Neural progenitor cell (in vitro differentiated cells): Measurements from ENCODE around the gene HOOK2. TPM values are rescaled to one million over a fixed set of nuclear protein-coding genes. Genes with fewer than 3 reads are reported as not detected.

Source experiments
- DNase-seq: peaks from one replicate; pipeline ENCODE4 v3.0.0-alpha.2; 2016; ENCODE audit warnings: low spot score
- H2AFZ ChIP-seq: fragments of 200-600 bp; sonication (generic); replicated peaks from 2 replicates; pipeline ENCODE4 v1.6.1; 2016; ENCODE audit warnings: antibody characterized with exemption
- H3F3A ChIP-seq: fragments of 200-600 bp; sonication (generic); 2 replicates; pipeline ENCODE4 v1.6.1; 2016; ENCODE audit warnings: antibody characterized with exemption, low read depth
- H3K27ac ChIP-seq: fragments of 200-600 bp; sonication (generic); 2 replicates; pipeline ENCODE4 v1.5.1; 2016; ENCODE audit warnings: mild to moderate bottlenecking
- H3K27me3 ChIP-seq: fragments of 200-600 bp; sonication (generic); 2 replicates; pipeline ENCODE4 v1.6.1; 2016; ENCODE audit warnings: mild to moderate bottlenecking, moderate library complexity
- H3K36me3 ChIP-seq: fragments of 200-600 bp; sonication (generic); 2 replicates; pipeline ENCODE4 v1.5.1; 2016
- H3K4me1 ChIP-seq: fragments of 200-600 bp; sonication (generic); 2 replicates; pipeline ENCODE4 v1.6.1; 2016; ENCODE audit warnings: mixed run types
- H3K4me2 ChIP-seq: fragments of 200-600 bp; sonication (generic); 2 replicates; pipeline ENCODE4 v1.6.1; 2016
- H3K4me3 ChIP-seq: fragments of 200-600 bp; sonication (generic); 2 replicates; pipeline ENCODE4 v1.5.1; 2016
- H3K79me2 ChIP-seq: fragments of 200-600 bp; sonication (generic); 2 replicates; pipeline ENCODE4 v1.6.1; 2016; ENCODE audit warnings: low read depth
- H3K9ac ChIP-seq: fragments of 200-600 bp; sonication (generic); 2 replicates; pipeline ENCODE4 v1.6.1; 2016
- H3K9me3 ChIP-seq: fragments of 200-600 bp; sonication (generic); 2 replicates; pipeline ENCODE4 v1.5.1; 2016; ENCODE audit warnings: low read depth
- H4K20me1 ChIP-seq: fragments of 200-600 bp; sonication (generic); 2 replicates; pipeline ENCODE4 v1.6.1; 2016; ENCODE audit warnings: low read depth
- H3K27ac Mint-ChIP-seq: 3 replicates; pipeline ENCODE4 v1.8.0; 2021; ENCODE audit warnings: mixed read lengths
- H3K27me3 Mint-ChIP-seq: 2 replicates; pipeline ENCODE4 v1.8.0; 2022; ENCODE audit warnings: low read depth, mild to moderate bottlenecking, inconsistent platforms, moderate library complexity, mixed read lengths; ENCODE audit not compliant: insufficient read depth
- H3K36me3 Mint-ChIP-seq: 3 replicates; pipeline ENCODE4 v1.8.0; 2021; ENCODE audit warnings: mixed read lengths
- H3K4me1 Mint-ChIP-seq: 3 replicates; pipeline ENCODE4 v1.8.0; 2021; ENCODE audit warnings: mixed read lengths
- H3K4me3 Mint-ChIP-seq: 3 replicates; pipeline ENCODE4 v1.8.0; 2021; ENCODE audit warnings: mild to moderate bottlenecking, moderate library complexity, mixed read lengths
- H3K9me3 Mint-ChIP-seq: 3 replicates; pipeline ENCODE4 v1.8.0; 2020; ENCODE audit warnings: mixed read lengths
- EZH2 ChIP-seq: fragments of 200-600 bp; sonication (generic); IDR thresholded peaks from 2 replicates; pipeline ENCODE4 v1.6.1; 2017; ENCODE audit warnings: antibody characterized with exemption, mild to moderate bottlenecking, moderate library complexity
- EZH2phosphoT487 ChIP-seq: fragments of 200-600 bp; sonication (generic); IDR thresholded peaks from 2 replicates; pipeline ENCODE4 v1.6.1; 2017; ENCODE audit warnings: antibody characterized with exemption
- total RNA-seq: library from RNA; depleted of rRNA; stranded (reverse); fragments of >200 nt; gene quantifications from 2 replicates; pipeline ENCODE4 v1.2.3, GENCODE V29; 2015; ENCODE audit warnings: low replicate concordance
- TF ChIP-seq, protein P1 (sequence below): fragments of 200-600 bp; sonication (generic); IDR thresholded peaks from 2 replicates; pipeline ENCODE4 v1.5.1; 2017; ENCODE audit warnings: antibody characterized with exemption, mild to moderate bottlenecking

The HOOK2 gene
- total RNA-seq, 1 donor from 2014 or later: 14.3 TPM

DNA sequence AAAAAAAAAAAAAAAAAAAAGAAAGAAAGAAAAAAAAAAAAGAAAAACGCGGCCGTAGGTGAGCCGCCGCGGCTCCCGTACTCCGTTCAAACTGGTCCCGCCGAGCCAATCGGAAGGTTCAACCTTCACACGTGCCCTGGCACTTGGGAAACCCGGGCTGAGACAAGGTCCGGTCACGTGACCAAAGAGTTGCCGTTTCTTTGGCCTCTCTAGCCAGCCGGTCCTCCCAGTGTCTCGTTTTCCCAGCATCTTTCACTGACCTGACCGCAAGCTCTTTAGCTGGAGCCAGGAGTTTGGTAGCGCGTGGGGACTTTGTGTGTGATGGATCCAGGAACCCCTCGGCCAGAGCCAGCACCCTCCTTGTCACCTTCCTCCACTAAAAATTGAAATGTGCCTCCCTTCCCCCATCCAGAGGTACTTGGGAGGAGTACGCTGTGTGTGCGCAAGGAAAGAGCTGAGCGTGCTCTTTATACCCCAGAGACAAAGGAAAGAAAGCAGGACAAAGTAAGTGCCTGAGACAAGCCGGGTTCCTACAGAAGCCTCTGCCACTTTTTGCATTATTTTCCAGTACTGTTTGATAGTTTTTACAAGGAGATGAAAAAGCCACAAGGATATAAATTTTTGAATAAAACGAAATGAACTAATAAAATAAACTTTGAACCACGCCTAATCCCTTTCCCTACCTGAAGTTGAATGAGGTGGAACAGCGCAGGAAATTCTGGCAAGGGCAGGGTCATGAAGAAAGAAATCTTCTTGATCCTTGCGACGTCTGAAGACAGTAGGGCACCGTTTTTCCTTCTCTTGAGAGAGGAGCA, 52.6 kb downstream of the HOOK2 start:
- Histone ChIP-seq H3K4me1 (peaks cover 6% of the 10 kb centered on the region), H3K4me2 (peak overlapping the region; percentile 94), H3K9me3 (no peaks in the 10 kb centered on the region), H3K9ac (peak overlapping the region; percentile 72), H3F3A (peaks cover 46% of the 10 kb centered on the region), H2AFZ (peak overlapping the region; percentile 75), H3K4me3 (peak overlapping the region; percentile 66), H3K27me3 (no peaks in the 10 kb centered on the region), H3K79me2 (peaks cover 64% of the 10 kb centered on the region), H3K27ac (peak overlapping the region; percentile 87), H3K36me3 (peaks cover 3% of the 10 kb centered on the region), H4K20me1 (peaks cover 23% of the 10 kb centered on the region)
- peak; percentile 100 for DNase-seq
- Mint-ChIP-seq H3K4me3 (peak overlapping the region; percentile 99), H3K27me3 (peaks cover 11% of the 10 kb centered on the region), H3K4me1 (peaks cover 22% of the 10 kb centered on the region), H3K36me3 (peaks cover 10% of the 10 kb centered on the region), H3K9me3 (no peaks in the 10 kb centered on the region), H3K27ac (peak overlapping the region; percentile 99)
- TF ChIP-seq EZH2phosphoT487 (no peak), EZH2 (peak; percentile 34)
- TF ChIP-seq, protein P1, sequence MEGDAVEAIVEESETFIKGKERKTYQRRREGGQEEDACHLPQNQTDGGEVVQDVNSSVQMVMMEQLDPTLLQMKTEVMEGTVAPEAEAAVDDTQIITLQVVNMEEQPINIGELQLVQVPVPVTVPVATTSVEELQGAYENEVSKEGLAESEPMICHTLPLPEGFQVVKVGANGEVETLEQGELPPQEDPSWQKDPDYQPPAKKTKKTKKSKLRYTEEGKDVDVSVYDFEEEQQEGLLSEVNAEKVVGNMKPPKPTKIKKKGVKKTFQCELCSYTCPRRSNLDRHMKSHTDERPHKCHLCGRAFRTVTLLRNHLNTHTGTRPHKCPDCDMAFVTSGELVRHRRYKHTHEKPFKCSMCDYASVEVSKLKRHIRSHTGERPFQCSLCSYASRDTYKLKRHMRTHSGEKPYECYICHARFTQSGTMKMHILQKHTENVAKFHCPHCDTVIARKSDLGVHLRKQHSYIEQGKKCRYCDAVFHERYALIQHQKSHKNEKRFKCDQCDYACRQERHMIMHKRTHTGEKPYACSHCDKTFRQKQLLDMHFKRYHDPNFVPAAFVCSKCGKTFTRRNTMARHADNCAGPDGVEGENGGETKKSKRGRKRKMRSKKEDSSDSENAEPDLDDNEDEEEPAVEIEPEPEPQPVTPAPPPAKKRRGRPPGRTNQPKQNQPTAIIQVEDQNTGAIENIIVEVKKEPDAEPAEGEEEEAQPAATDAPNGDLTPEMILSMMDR: no peak

DNA sequence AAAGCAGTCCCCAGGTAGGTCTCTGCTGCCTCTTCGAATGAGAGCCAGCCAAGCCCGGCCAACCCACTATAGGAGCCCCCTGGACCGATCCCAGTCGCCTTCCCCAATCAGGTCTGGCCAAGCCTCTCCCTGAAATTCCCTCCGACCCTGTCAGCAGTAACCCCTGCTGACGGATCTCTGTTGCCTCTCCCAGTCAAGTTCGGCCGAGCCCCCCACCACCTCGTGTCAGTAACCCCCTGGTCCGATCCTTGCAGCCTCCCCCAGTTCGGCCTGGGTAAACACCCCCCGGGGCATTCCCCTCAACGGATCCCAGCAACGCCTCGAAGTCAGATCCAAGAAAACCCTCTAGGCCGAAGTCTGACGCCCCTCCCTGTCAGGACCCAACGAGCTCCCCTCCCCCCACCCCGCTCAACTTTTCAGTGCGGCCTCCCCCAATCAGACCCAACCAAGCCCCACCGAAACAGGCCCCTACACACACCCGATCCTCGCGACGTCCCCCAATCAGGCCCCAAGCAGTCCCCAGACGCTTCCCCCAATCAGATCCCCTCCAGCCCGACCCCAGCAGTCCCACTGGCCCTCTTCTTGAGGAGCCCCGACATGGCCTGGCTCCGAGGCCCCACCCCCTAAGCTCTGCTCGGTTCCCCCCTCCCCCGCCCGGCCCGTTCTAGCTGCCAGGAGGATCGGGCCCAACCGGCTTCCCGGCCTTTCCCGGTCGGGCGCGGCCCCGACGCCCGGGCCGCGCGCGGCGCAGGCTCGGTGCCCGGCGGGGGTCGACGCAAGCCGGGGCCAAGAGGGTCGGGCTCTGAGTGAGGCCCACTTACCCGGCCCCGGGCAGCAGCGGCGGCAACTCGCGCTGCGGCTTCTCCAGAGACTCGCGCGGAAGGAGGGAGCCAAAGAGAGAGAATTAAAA, 53.4 kb downstream of the HOOK2 start:
- H3K27me3 Mint-ChIP-seq: peaks cover 11% of the 10 kb centered on the region
- Histone ChIP-seq H3K9me3 (no peaks in the 10 kb centered on the region), H3K36me3 (peaks cover 3% of the 10 kb centered on the region), H2AFZ (no peak overlapping the region), H3K79me2 (peaks cover 73% of the 10 kb centered on the region), H3K27ac (peak overlapping the region; percentile 87), H3K4me1 (peaks cover 6% of the 10 kb centered on the region), H3K4me3 (peak overlapping the region; percentile 66), H3F3A (peaks cover 51% of the 10 kb centered on the region), H4K20me1 (peaks cover 30% of the 10 kb centered on the region), H3K9ac (peak overlapping the region; percentile 72), H3K27me3 (no peaks in the 10 kb centered on the region), H3K4me2 (peak overlapping the region; percentile 94)
- TF ChIP-seq EZH2phosphoT487 (no peak), EZH2 (no peak)
- TF ChIP-seq, protein P1: no peak
- H3K9me3 Mint-ChIP-seq: no peaks in the 10 kb centered on the region
- H3K4me1 Mint-ChIP-seq: peaks cover 22% of the 10 kb centered on the region
- peak overlapping the region; percentile 99 for H3K4me3 Mint-ChIP-seq
- peak; percentile 94 for DNase-seq
- H3K27ac Mint-ChIP-seq: peak overlapping the region; percentile 99
- peaks cover 9% of the 10 kb centered on the region for H3K36me3 Mint-ChIP-seq

DNA sequence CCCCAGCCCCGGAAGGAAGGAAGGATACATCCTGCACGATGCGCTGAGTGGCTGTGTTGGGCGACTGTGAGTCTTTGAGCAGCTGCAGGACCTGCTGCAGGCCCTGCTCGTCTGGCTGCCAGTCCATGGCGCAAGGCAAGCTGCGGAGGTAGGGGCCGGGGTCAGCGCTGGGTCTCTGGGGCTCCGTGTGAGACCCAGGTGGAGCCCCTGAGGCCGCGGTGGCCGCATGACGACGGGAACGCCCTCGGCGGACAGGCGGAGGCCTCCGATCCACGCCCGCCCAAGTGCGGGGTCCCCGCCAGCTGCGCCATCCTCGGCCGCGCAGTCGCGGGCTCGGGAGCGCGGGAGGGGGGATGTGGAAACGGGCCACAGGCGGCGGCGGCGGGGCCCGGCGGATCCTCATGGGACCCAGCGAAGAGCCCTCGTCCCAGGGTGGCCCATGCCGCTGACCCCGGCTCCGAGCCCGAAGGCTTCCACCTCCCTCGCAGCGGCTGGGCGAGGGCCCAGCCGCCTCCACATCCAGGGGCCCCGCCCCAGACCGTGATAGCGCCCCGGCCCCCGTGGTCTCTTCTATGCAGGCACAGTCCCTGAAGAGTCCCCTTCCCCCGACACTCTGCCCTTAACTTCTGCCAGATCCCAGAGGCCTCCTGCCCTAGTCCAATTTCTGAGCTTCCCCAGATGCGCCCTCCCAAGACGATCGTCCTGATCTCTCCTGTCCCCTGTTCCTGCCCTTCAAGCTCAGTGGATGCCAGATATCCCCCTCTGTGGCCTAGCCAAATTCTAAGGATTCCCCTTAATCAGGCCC, 54.3 kb downstream of the HOOK2 start:
- Mint-ChIP-seq H3K36me3 (peaks cover 13% of the 10 kb centered on the region), H3K4me1 (peaks cover 22% of the 10 kb centered on the region), H3K27ac (peak overlapping the region; percentile 99), H3K4me3 (peak overlapping the region; percentile 98), H3K9me3 (no peaks in the 10 kb centered on the region), H3K27me3 (peaks cover 11% of the 10 kb centered on the region)
- no peak for TF ChIP-seq EZH2phosphoT487
- no peak for TF ChIP-seq EZH2
- TF ChIP-seq, protein P1: no peak
- Histone ChIP-seq H3K4me1 (peaks cover 6% of the 10 kb centered on the region), H3K9me3 (no peaks in the 10 kb centered on the region), H4K20me1 (peaks cover 36% of the 10 kb centered on the region), H3K36me3 (peaks cover 3% of the 10 kb centered on the region), H3K27ac (peak overlapping the region; percentile 87), H3K4me3 (peak overlapping the region; percentile 66), H3K27me3 (no peaks in the 10 kb centered on the region), H3K79me2 (peaks cover 81% of the 10 kb centered on the region), H3K4me2 (peak overlapping the region; percentile 94), H3K9ac (peak overlapping the region; percentile 72), H3F3A (peaks cover 51% of the 10 kb centered on the region), H2AFZ (no peak overlapping the region)
- DNase-seq: peak; percentile 47
